Spinal cord (tissue), 10 donors: ENCODE results near the gene S1PR2. TPM values are rescaled to one million over a fixed set of nuclear protein-coding genes. Genes with fewer than 3 reads are reported as not detected.
"Not testable (repeated sequence)": the region's sequence is repeated elsewhere in the genome, so short reads cannot be mapped to it uniquely, and the experiment has no call there.

Experiments used
- DNase-seq, 6 donors: peaks; one replicate each; pipeline versions ENCODE4 v3.0.0 to v3.0.0-alpha.2; 2013 to 2015; ENCODE audit warnings: low spot score in 6 of 6, low read depth in 4 of 6
- H3K27ac ChIP-seq: one replicate; pipeline ENCODE4 v1.5.1; 2013; ENCODE audit warnings: low read depth, low read length, control low read depth
- H3K27me3 ChIP-seq: one replicate; pipeline ENCODE4 v1.6.1; 2013; ENCODE audit warnings: low read length; ENCODE audit not compliant: control insufficient read depth, insufficient read depth
- H3K36me3 ChIP-seq: one replicate; pipeline ENCODE4 v1.6.1; 2013; ENCODE audit warnings: low read length; ENCODE audit not compliant: control insufficient read depth, insufficient read depth
- H3K4me1 ChIP-seq: one replicate; pipeline ENCODE4 v1.6.1; 2013; ENCODE audit warnings: low read length; ENCODE audit not compliant: control insufficient read depth, insufficient read depth
- H3K4me3 ChIP-seq: one replicate; pipeline ENCODE4 v1.5.1; 2013; ENCODE audit warnings: low read depth, low read length, control low read depth
- H3K9me3 ChIP-seq: one replicate; pipeline ENCODE4 v1.6.1; 2013; ENCODE audit warnings: low read length; ENCODE audit not compliant: control insufficient read depth, insufficient read depth
- WGBS: methylation state at CpG from one replicate; pipeline ENCODE4 v1.1.5; 2013; ENCODE audit warnings: missing lambda C conversion rate; ENCODE audit not compliant: insufficient coverage; 5-methylcytosine and 5-hydroxymethylcytosine counted together
- polyA plus RNA-seq, 2 donors: library from polyadenylated mRNA; unstranded; fragments of 120-200 nt; gene quantifications; one replicate each; pipeline ENCODE4 v1.2.1, GENCODE V29; 2013; ENCODE audit not compliant: insufficient read length in 2 of 2
- total RNA-seq, 2 donors: library from RNA; depleted of rRNA in 1 of 2; stranded (reverse); fragments of 120-200 nt in 1 of 2; fragments of >200 nt in 1 of 2; gene quantifications; one replicate each; pipeline versions ENCODE4 v1.2.3 to v1.2.4, GENCODE V29; 2013 to 2014
- donor health status: healthy.

The S1PR2 gene
- total and polyA plus RNA-seq, 4 donors, result 4.4 to 8.2 (median 5.9) TPM

DNA sequence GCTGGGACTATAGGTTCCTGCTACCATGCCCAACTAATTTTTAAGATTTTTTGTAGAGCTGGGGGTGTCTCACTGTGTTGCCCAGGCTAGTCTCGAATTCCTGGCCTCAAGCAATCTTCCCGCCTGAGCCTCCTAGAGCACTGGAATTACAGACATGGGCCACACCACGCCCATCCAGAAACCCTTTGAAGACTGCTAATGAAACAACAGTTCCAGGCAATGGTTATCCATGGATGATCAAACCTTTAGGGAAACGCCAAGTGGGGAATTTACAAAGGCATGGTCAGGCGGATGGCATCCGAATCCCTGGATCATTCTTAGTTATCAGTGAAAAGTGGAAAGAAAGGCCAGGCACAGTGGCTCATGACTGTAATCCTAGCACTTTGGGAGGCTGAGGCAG lies 19.4 kb downstream of the S1PR2 start:
- Histone ChIP-seq H3K27me3 (no peaks in the 10 kb centered on the region), H3K36me3 (no peaks in the 10 kb centered on the region), H3K9me3 (no peaks in the 10 kb centered on the region), H3K4me3 (no peak overlapping the region), H3K4me1 (no peaks in the 10 kb centered on the region), H3K27ac (no peak overlapping the region)
- no peak for DNase-seq
- 80% methylated on average over 6 of the region's 6 CpGs for WGBS

DNA sequence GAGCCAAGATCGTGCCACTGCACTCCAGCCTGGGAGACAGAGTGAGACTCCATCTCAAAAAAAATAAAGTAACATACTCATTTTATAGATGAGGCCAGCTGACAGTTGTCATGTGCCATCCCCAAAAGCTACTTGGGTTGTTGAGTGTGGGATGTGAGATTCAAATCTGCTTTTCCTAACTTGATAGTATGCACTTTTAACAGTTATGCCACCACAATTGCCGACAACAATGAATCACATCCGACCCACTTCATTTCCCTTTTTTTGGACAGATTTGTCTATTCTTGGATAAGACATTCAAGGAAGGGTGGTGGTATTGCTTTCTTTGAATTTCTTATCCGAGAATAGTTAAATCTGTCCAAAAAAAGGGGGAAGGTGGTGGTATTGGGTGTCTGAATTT lies 20.1 kb downstream of the S1PR2 start:
- no peaks in the 10 kb centered on the region for H3K9me3 ChIP-seq
- H3K27me3 ChIP-seq, result no peaks in the 10 kb centered on the region
- no peak overlapping the region for H3K27ac ChIP-seq
- H3K36me3 ChIP-seq, result no peaks in the 10 kb centered on the region
- 100% methylated on average over 1 of the region's 4 CpGs for WGBS
- no peak overlapping the region for H3K4me3 ChIP-seq
- DNase-seq, result no peak
- no peaks in the 10 kb centered on the region for H3K4me1 ChIP-seq

DNA sequence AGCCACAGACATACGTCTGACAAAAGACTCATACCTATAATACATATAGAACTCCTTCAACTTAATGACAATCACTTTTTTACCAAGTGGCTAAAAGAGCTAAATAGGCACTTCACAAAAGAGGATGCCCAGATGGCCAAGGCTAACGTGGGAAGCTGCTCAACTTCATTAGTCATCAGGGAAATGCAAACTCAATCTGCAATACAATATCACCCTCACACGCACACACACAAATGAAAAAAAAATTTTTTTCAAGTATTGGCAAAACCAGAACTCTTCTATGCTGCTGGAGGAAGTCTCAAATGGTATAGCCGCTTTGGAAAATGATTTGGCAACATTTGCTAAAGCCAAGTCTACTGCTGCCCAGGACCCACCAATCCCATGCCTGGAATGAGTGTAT lies 21.8 kb downstream of the S1PR2 start:
- no peaks in the 10 kb centered on the region for H3K4me1 ChIP-seq
- H3K4me3 ChIP-seq, result no peak overlapping the region
- DNase-seq, result no peak
- WGBS, result 61% methylated on average over 3 of the region's 4 CpGs
- H3K9me3 ChIP-seq, result no peaks in the 10 kb centered on the region
- H3K36me3 ChIP-seq, result no peaks in the 10 kb centered on the region
- no peaks in the 10 kb centered on the region for H3K27me3 ChIP-seq
- H3K27ac ChIP-seq, result no peak overlapping the region

DNA sequence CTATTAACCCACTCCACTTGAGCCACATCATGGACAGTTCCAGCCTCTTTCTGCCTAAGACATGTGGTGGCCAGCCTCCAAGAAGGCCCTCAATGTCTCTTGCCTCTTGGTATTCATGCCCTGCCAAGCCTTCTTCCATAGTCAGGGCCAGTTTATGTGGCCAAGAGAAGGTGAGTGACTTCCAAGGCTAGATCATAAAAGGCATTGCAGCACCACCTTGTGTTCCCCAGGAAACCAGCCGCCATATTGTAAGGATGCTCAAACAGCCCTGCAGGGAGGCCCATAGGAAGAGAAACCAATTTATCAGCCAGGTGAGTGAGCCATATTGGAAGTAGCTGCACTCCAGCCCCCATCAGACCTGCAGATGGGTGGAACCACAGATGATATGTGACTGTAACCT lies 24.1 kb downstream of the S1PR2 start:
- Histone ChIP-seq H3K4me3 (no peak overlapping the region), H3K9me3 (no peaks in the 10 kb centered on the region), H3K27me3 (no peaks in the 10 kb centered on the region), H3K27ac (no peak overlapping the region), H3K4me1 (no peaks in the 10 kb centered on the region), H3K36me3 (no peaks in the 10 kb centered on the region)
- WGBS, result 100% methylated on average over 1 of the region's 1 CpG
- DNase-seq, result no peak

DNA sequence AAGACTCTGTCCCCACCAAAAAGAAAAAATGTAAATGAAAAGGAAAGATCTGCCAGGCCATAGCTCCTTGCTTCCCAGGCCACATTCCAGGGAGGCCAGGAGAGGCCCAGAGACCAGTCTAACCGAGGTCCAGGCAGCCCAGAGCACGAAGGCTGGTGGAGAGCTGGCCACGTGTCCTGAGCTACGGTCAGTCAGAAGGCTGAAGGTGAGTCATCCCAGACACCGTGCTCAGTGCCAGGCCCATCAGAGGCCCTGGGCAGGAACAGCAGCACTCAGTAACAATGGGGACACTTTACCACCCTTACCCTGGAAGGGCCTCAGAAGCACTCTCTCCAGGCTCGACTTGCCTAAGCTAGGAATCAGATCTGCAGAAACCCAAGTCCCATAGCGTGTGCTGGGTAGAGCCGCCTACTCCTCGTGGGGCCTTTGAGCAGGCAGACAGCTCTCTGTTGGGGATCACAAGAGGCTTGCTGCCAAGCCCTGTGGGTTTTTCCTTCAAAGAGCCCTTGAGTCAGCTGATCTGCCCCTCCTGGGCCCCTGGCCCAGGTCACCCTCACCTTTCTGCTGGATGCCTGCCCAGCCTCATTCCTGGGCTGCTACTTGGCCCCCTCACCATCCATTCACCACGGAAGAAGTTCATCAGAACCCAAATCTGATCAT lies 24.8 kb downstream of the S1PR2 start:
- 79% methylated on average over 10 of the region's 10 CpGs for whole genome bisulfite sequencing
- H3K4me3 ChIP-seq, result no peak overlapping the region
- H3K27me3 ChIP-seq, result no peaks in the 10 kb centered on the region
- no peak for DNase-seq
- H3K9me3 ChIP-seq, result no peaks in the 10 kb centered on the region
- no peaks in the 10 kb centered on the region for H3K36me3 ChIP-seq
- H3K27ac ChIP-seq, result no peak overlapping the region
- no peaks in the 10 kb centered on the region for H3K4me1 ChIP-seq

DNA sequence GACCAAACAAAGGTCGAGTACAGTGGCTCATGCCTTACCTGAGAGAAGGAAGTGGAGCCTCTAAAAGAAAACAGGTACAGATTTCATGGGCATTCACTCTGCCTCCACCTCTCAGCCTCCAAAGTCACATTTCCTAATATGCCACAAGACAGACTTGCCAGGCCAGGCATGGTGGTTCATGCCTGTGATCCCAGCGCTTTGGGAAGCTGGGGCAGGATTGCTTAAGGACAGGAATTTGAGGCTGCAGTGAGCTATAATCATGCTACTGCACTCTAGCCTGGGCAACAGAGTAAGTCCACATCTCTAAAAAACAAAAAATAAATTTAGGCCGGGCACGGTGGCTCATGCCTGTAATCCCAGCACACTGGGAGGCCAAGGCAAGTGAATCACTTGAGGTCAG lies 25.5 kb downstream of the S1PR2 start:
- Histone ChIP-seq H3K27ac (no peak overlapping the region), H3K4me1 (no peaks in the 10 kb centered on the region), H3K27me3 (peaks cover 2% of the 10 kb centered on the region), H3K36me3 (no peaks in the 10 kb centered on the region), H3K4me3 (no peak overlapping the region), H3K9me3 (no peaks in the 10 kb centered on the region)
- 100% methylated on average over 3 of the region's 4 CpGs for WGBS
- no peak for DNase-seq

DNA sequence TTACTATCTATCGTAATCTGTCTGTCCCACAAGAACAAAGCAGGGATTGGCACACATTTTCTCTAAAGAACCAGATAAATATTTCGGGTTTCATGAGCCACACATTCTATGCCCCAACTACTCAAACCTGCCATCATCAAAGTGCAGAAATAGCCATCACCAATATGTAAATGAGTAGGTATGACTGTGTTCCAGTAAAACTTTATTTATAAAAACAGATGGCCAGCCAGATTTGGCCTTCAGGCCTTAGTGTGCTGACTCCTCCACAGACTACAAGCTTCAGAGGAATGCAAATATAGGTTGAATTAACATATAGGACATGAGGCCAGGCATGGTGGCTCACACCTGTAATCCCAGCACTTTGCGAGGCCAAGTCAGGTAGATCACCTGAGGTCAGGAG lies 27.4 kb downstream of the S1PR2 start:
- Histone ChIP-seq H3K4me1 (no peaks in the 10 kb centered on the region), H3K27me3 (peaks cover 2% of the 10 kb centered on the region), H3K36me3 (no peaks in the 10 kb centered on the region), H3K27ac (no peak overlapping the region), H3K4me3 (no peak overlapping the region), H3K9me3 (no peaks in the 10 kb centered on the region)
- DNase-seq, result no peak
- WGBS, result 100% methylated on average over 2 of the region's 3 CpGs

DNA sequence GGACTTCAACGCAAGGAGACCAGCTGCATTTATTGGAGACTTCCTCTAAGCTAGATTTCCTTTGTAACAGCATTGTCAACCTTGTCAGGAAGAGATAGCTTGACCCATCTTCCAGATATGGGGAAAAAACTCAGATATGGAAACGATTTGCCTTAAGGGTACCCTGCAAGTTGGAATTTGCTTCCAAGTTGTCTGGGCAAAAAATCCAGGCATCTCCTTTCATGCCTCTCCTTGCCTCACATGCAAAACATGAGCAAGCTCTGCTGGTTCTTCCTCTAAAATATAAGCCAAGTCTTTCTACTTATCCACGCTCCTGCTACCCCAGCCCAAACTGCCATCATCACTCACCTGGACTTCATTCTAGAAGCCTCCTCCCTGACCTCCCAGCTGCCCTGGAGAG lies 30.0 kb downstream of the S1PR2 start:
- H3K4me1 ChIP-seq, result no peaks in the 10 kb centered on the region
- H3K4me3 ChIP-seq, result no peak overlapping the region
- no peak overlapping the region for H3K27ac ChIP-seq
- H3K36me3 ChIP-seq, result no peaks in the 10 kb centered on the region
- WGBS, result 92% methylated on average over 2 of the region's 3 CpGs
- peaks cover 2% of the 10 kb centered on the region for H3K27me3 ChIP-seq
- H3K9me3 ChIP-seq, result no peaks in the 10 kb centered on the region
- DNase-seq, result no peak

DNA sequence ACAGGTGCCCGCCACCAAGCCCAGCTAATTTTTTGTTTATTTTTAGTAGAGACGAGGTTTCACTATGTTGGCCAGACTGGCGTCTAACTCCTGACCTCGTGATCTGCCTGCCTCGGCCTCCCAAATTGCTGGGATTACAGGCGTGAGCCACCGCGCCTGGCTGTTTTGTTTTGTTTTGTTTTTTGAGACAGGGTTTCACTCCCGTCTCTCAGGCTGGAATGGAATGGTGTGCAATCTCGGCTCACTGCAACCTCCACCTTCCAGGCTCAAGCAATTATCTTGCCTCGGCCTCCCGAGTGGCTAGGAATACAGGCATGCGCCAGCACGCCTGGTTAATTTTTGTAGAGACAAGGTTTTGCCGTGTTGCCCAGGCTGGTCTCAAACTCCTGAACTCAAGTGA lies 31.0 kb downstream of the S1PR2 start:
- H3K27ac ChIP-seq, DNase-seq, H3K27me3 ChIP-seq, H3K4me3 ChIP-seq, H3K36me3 ChIP-seq, H3K9me3 ChIP-seq, H3K4me1 ChIP-seq: not testable (repeated sequence)
- WGBS, result 88% methylated on average over 8 of the region's 15 CpGs

DNA sequence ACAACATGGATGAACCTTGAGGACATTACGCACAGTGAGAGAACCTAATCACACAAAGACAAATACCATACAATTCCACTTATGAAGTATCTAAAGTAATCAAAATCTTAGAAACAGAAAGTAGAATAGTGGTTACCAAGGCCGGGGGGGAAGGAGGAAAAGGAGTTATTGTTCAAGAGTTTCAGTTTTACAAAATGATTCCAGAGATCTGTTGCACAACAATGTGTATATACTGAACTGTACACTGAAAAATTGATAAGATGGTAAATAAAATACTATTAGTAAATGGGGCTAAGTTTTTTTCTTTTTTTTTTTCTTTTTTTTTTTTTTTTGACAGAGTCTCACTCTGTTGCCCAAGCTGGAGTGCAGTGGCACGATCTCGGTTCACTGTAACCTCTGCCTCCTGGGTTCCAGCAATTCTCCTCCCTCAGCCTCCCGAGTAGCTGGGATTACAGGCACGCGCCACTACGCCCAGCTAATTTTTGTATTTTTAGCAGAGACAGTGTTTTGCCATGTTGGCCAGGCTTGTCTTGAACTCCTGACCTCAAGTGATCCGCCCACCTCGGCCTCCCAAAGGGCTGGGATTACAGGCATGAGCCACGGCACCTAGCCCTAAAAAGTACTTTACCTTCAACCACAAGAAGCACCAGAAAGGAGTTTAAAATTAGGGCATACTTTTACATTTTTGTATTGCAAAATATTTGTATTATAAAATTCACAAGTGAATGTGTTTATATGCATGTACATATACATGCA lies 32.1 kb downstream of the S1PR2 start:
- H3K27ac ChIP-seq, H3K27me3 ChIP-seq, H3K4me1 ChIP-seq, H3K36me3 ChIP-seq, H3K4me3 ChIP-seq, H3K9me3 ChIP-seq, DNase-seq: not testable (repeated sequence)
- 82% methylated on average over 4 of the region's 11 CpGs for WGBS
